ENCODE results near the gene RSPO3.

The RSPO3 gene

GRCh38 chr6:127182501-127182900, 64.0 kb downstream of the RSPO3 start:
- no peaks in the 10 kb centered on the region for H3K4me1 ChIP-seq (ENCODE audit: insufficient read depth, low read length, poor library complexity, severe bottlenecking)
- H3K9me2 ChIP-seq (replicated peaks; ENCODE audit: low read depth, low read length) = no peaks in the 10 kb centered on the region
- no peaks in the 10 kb centered on the region for H4K20me1 ChIP-seq (ENCODE audit: insufficient read depth, low read length, poor library complexity, severe bottlenecking)
- H3K79me2 ChIP-seq (ENCODE audit: insufficient read depth, low read length) = no peaks in the 10 kb centered on the region
- H3K27me3 ChIP-seq (ENCODE audit: insufficient read depth, low read length, poor library complexity, severe bottlenecking) = no peaks in the 10 kb centered on the region
- no peaks in the 10 kb centered on the region for H3K9me3 ChIP-seq (ENCODE audit: insufficient read depth, low read depth, low read length)
- H3K4me2 ChIP-seq (ENCODE audit: low read depth, low read length, poor library complexity, severe bottlenecking) = no peak overlapping the region
- TF ChIP-seq EZH2phosphoT487 (IDR thresholded peaks at IDR 0.05; ENCODE audit: borderline replicate concordance) (no peak), CTCF (conservative IDR thresholded peaks at IDR 0.05; ENCODE audit: low read length) (no peak)
- H3K9ac ChIP-seq (ENCODE audit: low read depth, low read length, poor library complexity, severe bottlenecking) = no peak overlapping the region
- no peak overlapping the region for H3K4me3 ChIP-seq (ENCODE audit: low read length, poor library complexity, severe bottlenecking)
- H3K36me3 ChIP-seq (ENCODE audit: insufficient read depth, low read length) = no peaks in the 10 kb centered on the region
- no peak overlapping the region for H2AFZ ChIP-seq (ENCODE audit: low read length)
- no peaks in the 10 kb centered on the region for H3F3A ChIP-seq (ENCODE audit: low read depth)

GRCh38 chr6:127185437-127185995, 67.0 kb downstream of the RSPO3 start:
- Histone ChIP-seq H2AFZ (ENCODE audit: low read length) (no peak overlapping the region), H3K27me3 (ENCODE audit: insufficient read depth, low read length, poor library complexity, severe bottlenecking) (no peaks in the 10 kb centered on the region), H3K4me1 (ENCODE audit: insufficient read depth, low read length, poor library complexity, severe bottlenecking) (no peaks in the 10 kb centered on the region), H3K36me3 (ENCODE audit: insufficient read depth, low read length) (no peaks in the 10 kb centered on the region), H3K9ac (ENCODE audit: low read depth, low read length, poor library complexity, severe bottlenecking) (no peak overlapping the region), H3K4me3 (ENCODE audit: low read length, poor library complexity, severe bottlenecking) (no peak overlapping the region), H3K79me2 (ENCODE audit: insufficient read depth, low read length) (no peaks in the 10 kb centered on the region), H3K4me2 (ENCODE audit: low read depth, low read length, poor library complexity, severe bottlenecking) (no peak overlapping the region), H3K9me2 (replicated peaks; ENCODE audit: low read depth, low read length) (no peaks in the 10 kb centered on the region), H4K20me1 (ENCODE audit: insufficient read depth, low read length, poor library complexity, severe bottlenecking) (no peaks in the 10 kb centered on the region), H3F3A (ENCODE audit: low read depth) (no peaks in the 10 kb centered on the region), H3K9me3 (ENCODE audit: insufficient read depth, low read depth, low read length) (no peaks in the 10 kb centered on the region)
- no peak for TF ChIP-seq CTCF (conservative IDR thresholded peaks at IDR 0.05; ENCODE audit: low read length)
- no peak for TF ChIP-seq EZH2phosphoT487 (IDR thresholded peaks at IDR 0.05; ENCODE audit: borderline replicate concordance)

- Histone ChIP-seq H2AFZ (ENCODE audit: low read length) (no peak overlapping the region), H4K20me1 (ENCODE audit: insufficient read depth, low read length, poor library complexity, severe bottlenecking) (no peaks in the 10 kb centered on the region), H3K4me1 (ENCODE audit: insufficient read depth, low read length, poor library complexity, severe bottlenecking) (no peaks in the 10 kb centered on the region), H3K4me3 (ENCODE audit: low read length, poor library complexity, severe bottlenecking) (no peak overlapping the region), H3K27me3 (ENCODE audit: insufficient read depth, low read length, poor library complexity, severe bottlenecking) (no peaks in the 10 kb centered on the region), H3K9me2 (replicated peaks; ENCODE audit: low read depth, low read length) (no peaks in the 10 kb centered on the region), H3K36me3 (ENCODE audit: insufficient read depth, low read length) (no peaks in the 10 kb centered on the region), H3F3A (ENCODE audit: low read depth) (no peaks in the 10 kb centered on the region), H3K9ac (ENCODE audit: low read depth, low read length, poor library complexity, severe bottlenecking) (no peak overlapping the region), H3K79me2 (ENCODE audit: insufficient read depth, low read length) (no peaks in the 10 kb centered on the region), H3K9me3 (ENCODE audit: insufficient read depth, low read depth, low read length) (no peaks in the 10 kb centered on the region), H3K4me2 (ENCODE audit: low read depth, low read length, poor library complexity, severe bottlenecking) (no peak overlapping the region)
- TF ChIP-seq CTCF (conservative IDR thresholded peaks at IDR 0.05; ENCODE audit: low read length) (peak; percentile 88), EZH2phosphoT487 (IDR thresholded peaks at IDR 0.05; ENCODE audit: borderline replicate concordance) (no peak)
These were observed 68.4 kb downstream of the RSPO3 start for GRCh38 chr6:127186889-127187288.
